Activated naive CD4-positive, alpha-beta T cell treated with anti-CD3 and anti-CD28 coated beads, Interleukin-2, amount 50 U/mL, for 72 hours (primary cell): Measurements from ENCODE around the gene IL2RA. TPM values are rescaled to one million over a fixed set of nuclear protein-coding genes. Genes with fewer than 3 reads are reported as not detected.

Experiments
- ATAC-seq, 2 donors: fragments of 150-1000 bp; cut with Tn5 transposase; 2 replicates each; pipeline ENCODE4 v1.10.0; 2021; ENCODE audit warnings: mild to moderate bottlenecking in 2 of 2, moderate library complexity in 2 of 2
- DNase-seq, 2 donors: peaks; one replicate each; pipeline ENCODE4 v3.0.0; 2021 to 2022; ENCODE audit warnings: low spot score in 2 of 2
- H3K27ac Mint-ChIP-seq, 2 donors: one replicate each; pipeline ENCODE4 v1.8.0; 2022; ENCODE audit warnings: mild to moderate bottlenecking in 2 of 2, mixed read lengths in 2 of 2
- H3K36me3 Mint-ChIP-seq, 2 donors: one replicate each; pipeline ENCODE4 v1.8.0; 2022; ENCODE audit warnings: mixed read lengths in 2 of 2
- H3K9me3 Mint-ChIP-seq, 2 donors: one replicate each; pipeline ENCODE4 v1.8.0; 2022; ENCODE audit warnings: mixed read lengths in 2 of 2
- total RNA-seq, 2 donors: library from RNA; stranded (reverse); gene quantifications; one replicate each; pipeline ENCODE4 v1.2.3, GENCODE V29; 2022

The IL2RA gene
- total RNA-seq, 2 donors from 2014 or later = 531 to 706 TPM

- DNase-seq (peak in 1 of 2 donors; percentile 2), ATAC-seq (no peak)
- no peaks in the 10 kb centered on the region for H3K9me3 Mint-ChIP-seq
- peaks cover 51 to 96% of the 10 kb centered on the region in 2 donors for H3K36me3 Mint-ChIP-seq
- H3K27ac Mint-ChIP-seq = peak overlapping the region; percentile 52 to 79
Observed at GRCh38 chr10:6037422-6037821, 24.7 kb downstream of the IL2RA start.

- H3K9me3 Mint-ChIP-seq = no peaks in the 10 kb centered on the region
- peak overlapping the region; percentile 52 to 79 for H3K27ac Mint-ChIP-seq
- DNase-seq (peak; percentile 2 to 37), ATAC-seq (peak in 1 of 2 donors; percentile 32)
- peaks cover 51 to 94% of the 10 kb centered on the region in 2 donors for H3K36me3 Mint-ChIP-seq
Observed at GRCh38 chr10:6036861-6037321, 25.3 kb downstream of the IL2RA start.

- no peak for ATAC-seq
- Mint-ChIP-seq H3K36me3 (peaks cover 51 to 90% of the 10 kb centered on the region in 2 donors), H3K9me3 (no peaks in the 10 kb centered on the region), H3K27ac (peak overlapping the region; percentile 52 to 92)
- DNase-seq = peak; percentile 5 to 51
Observed at GRCh38 chr10:6035931-6036575, 26.1 kb downstream of the IL2RA start.

- Mint-ChIP-seq H3K27ac (peak overlapping the region; percentile 75 to 92), H3K9me3 (peaks cover 0 to 5% of the 10 kb centered on the region in 2 donors), H3K36me3 (peaks cover 52 to 90% of the 10 kb centered on the region in 2 donors)
- DNase-seq (peak; percentile 1 to 40), ATAC-seq (no peak)
Observed at GRCh38 chr10:6035101-6035834, 26.9 kb downstream of the IL2RA start.

- peaks cover 0 to 5% of the 10 kb centered on the region in 2 donors for H3K9me3 Mint-ChIP-seq
- no peak for ATAC-seq
- peak overlapping the region; percentile 75 to 84 for H3K27ac Mint-ChIP-seq
- peaks cover 51 to 87% of the 10 kb centered on the region in 2 donors for H3K36me3 Mint-ChIP-seq
- no peak for DNase-seq
Observed at GRCh38 chr10:6034371-6034770, 27.8 kb downstream of the IL2RA start.

GRCh38 chr10:6033954-6034353 is 28.2 kb downstream of the IL2RA start:
- peaks cover 0 to 5% of the 10 kb centered on the region in 2 donors for H3K9me3 Mint-ChIP-seq
- H3K36me3 Mint-ChIP-seq = peaks cover 46 to 83% of the 10 kb centered on the region in 2 donors
- ATAC-seq = no peak
- H3K27ac Mint-ChIP-seq = peak overlapping the region in 1 of 2 donors; percentile 75
- DNase-seq = no peak

- ATAC-seq (no peak), DNase-seq (no peak)
- peaks cover 40 to 79% of the 10 kb centered on the region in 2 donors for H3K36me3 Mint-ChIP-seq
- no peak overlapping the region for H3K27ac Mint-ChIP-seq
- H3K9me3 Mint-ChIP-seq = peaks cover 0 to 5% of the 10 kb centered on the region in 2 donors
Observed at GRCh38 chr10:6030940-6031339, 31.2 kb downstream of the IL2RA start.

GRCh38 chr10:6030217-6030616 is 31.9 kb downstream of the IL2RA start:
- Mint-ChIP-seq H3K36me3 (peaks cover 36 to 73% of the 10 kb centered on the region in 2 donors), H3K9me3 (peaks cover 0 to 5% of the 10 kb centered on the region in 2 donors), H3K27ac (peak overlapping the region in 1 of 2 donors; percentile 12)
- ATAC-seq (no peak), DNase-seq (no peak)

- peaks cover 0 to 5% of the 10 kb centered on the region in 2 donors for H3K9me3 Mint-ChIP-seq
- H3K27ac Mint-ChIP-seq = peak overlapping the region; percentile 60 to 64
- peaks cover 48 to 73% of the 10 kb centered on the region in 2 donors for H3K36me3 Mint-ChIP-seq
- no peak for DNase-seq
- no peak for ATAC-seq
Observed at GRCh38 chr10:6027929-6028328, 34.2 kb downstream of the IL2RA start.

- Mint-ChIP-seq H3K36me3 (peaks cover 68 to 80% of the 10 kb centered on the region in 2 donors), H3K9me3 (peaks cover 0 to 3% of the 10 kb centered on the region in 2 donors), H3K27ac (peak overlapping the region in 1 of 2 donors; percentile 63)
- no peak for DNase-seq
- no peak for ATAC-seq
Observed at GRCh38 chr10:6025683-6026255, 36.4 kb downstream of the IL2RA start.

GRCh38 chr10:6024334-6024682 is 37.9 kb downstream of the IL2RA start:
- Mint-ChIP-seq H3K27ac (peak overlapping the region in 1 of 2 donors; percentile 35), H3K36me3 (peaks cover 74 to 83% of the 10 kb centered on the region in 2 donors), H3K9me3 (no peaks in the 10 kb centered on the region)
- ATAC-seq = no peak
- DNase-seq = no peak

- Mint-ChIP-seq H3K27ac (peak overlapping the region; percentile 35 to 55), H3K9me3 (no peaks in the 10 kb centered on the region), H3K36me3 (peaks cover 79 to 88% of the 10 kb centered on the region in 2 donors)
- no peak for DNase-seq
- no peak for ATAC-seq
Observed at GRCh38 chr10:6023661-6024333, 38.4 kb downstream of the IL2RA start.

- no peak for ATAC-seq
Observed at GRCh38 chr10:6022660-6023059, 39.5 kb downstream of the IL2RA start.

GRCh38 chr10:6020826-6021225 is 41.3 kb downstream of the IL2RA start:
- H3K9me3 Mint-ChIP-seq = no peaks in the 10 kb centered on the region
- ATAC-seq (no peak), DNase-seq (no peak)
- H3K27ac Mint-ChIP-seq = peak overlapping the region; percentile 55 to 81
- H3K36me3 Mint-ChIP-seq = peaks cover 62 to 88% of the 10 kb centered on the region in 2 donors

More at GRCh38 chr10:6022660-6023059, 39.5 kb downstream of the IL2RA start:
- no peaks in the 10 kb centered on the region for H3K9me3 Mint-ChIP-seq
- peak overlapping the region; percentile 21 to 41 for H3K27ac Mint-ChIP-seq
- DNase-seq = no peak
- H3K36me3 Mint-ChIP-seq = peaks cover 74 to 88% of the 10 kb centered on the region in 2 donors

GRCh38 chr10:6019796-6020195 is 42.4 kb downstream of the IL2RA start:
- Mint-ChIP-seq H3K27ac (peak overlapping the region in 1 of 2 donors; percentile 81), H3K36me3 (peaks cover 64 to 96% of the 10 kb centered on the region in 2 donors), H3K9me3 (no peaks in the 10 kb centered on the region)
- ATAC-seq (peak in 1 of 2 donors; percentile 8), DNase-seq (no peak)

- ATAC-seq = peak in 1 of 2 donors; percentile 1
- Mint-ChIP-seq H3K27ac (peak overlapping the region; percentile 78 to 81), H3K36me3 (peaks cover 64 to 96% of the 10 kb centered on the region in 2 donors), H3K9me3 (no peaks in the 10 kb centered on the region)
- DNase-seq = no peak
Observed at GRCh38 chr10:6019010-6019782, 43.0 kb downstream of the IL2RA start.
